Parathyroid adenoma (tissue), 2 donors: ENCODE results near the gene HIF3A.

Experiments used
- H2AFZ ChIP-seq: fragments of 300-600 bp; sonication (generic); one replicate; pipeline ENCODE4 v1.7.0; 2017; ENCODE audit warnings: antibody characterized with exemption, mild to moderate bottlenecking
- H3K27ac ChIP-seq: fragments of 300-600 bp; sonication (generic); one replicate; pipeline ENCODE4 v1.7.0; 2017
- H3K27me3 ChIP-seq: fragments of 300-600 bp; sonication (generic); one replicate; pipeline ENCODE4 v1.7.0; 2017; ENCODE audit warnings: low read length; ENCODE audit not compliant: control insufficient read depth, insufficient read depth
- H3K36me3 ChIP-seq: fragments of 300-600 bp; sonication (generic); one replicate; pipeline ENCODE4 v1.7.0; 2017; ENCODE audit warnings: low read length; ENCODE audit not compliant: control insufficient read depth, insufficient read depth
- H3K4me1 ChIP-seq: fragments of 300-600 bp; sonication (generic); one replicate; pipeline ENCODE4 v1.7.0; 2017; ENCODE audit warnings: control low read depth
- H3K4me2 ChIP-seq: fragments of 300-600 bp; sonication (generic); one replicate; pipeline ENCODE4 v1.7.0; 2017; ENCODE audit warnings: low read length
- H3K4me3 ChIP-seq: fragments of 300-600 bp; sonication (generic); one replicate; pipeline ENCODE4 v1.7.0; 2017; ENCODE audit warnings: low read depth, low read length
- H3K79me2 ChIP-seq: fragments of 300-600 bp; sonication (generic); one replicate; pipeline ENCODE4 v1.7.0; 2017; ENCODE audit warnings: control low read depth
- H3K9ac ChIP-seq: fragments of 300-600 bp; sonication (generic); one replicate; pipeline ENCODE4 v1.7.0; 2017; ENCODE audit warnings: mild to moderate bottlenecking
- H3K9me3 ChIP-seq: fragments of 300-600 bp; sonication (generic); one replicate; pipeline ENCODE4 v1.7.0; 2017; ENCODE audit warnings: low read length; ENCODE audit not compliant: control insufficient read depth
- TF ChIP-seq, protein P1 (sequence below): fragments of 300-600 bp; sonication (generic); IDR thresholded peaks from one replicate; pipeline ENCODE4 v1.7.0; 2017; ENCODE audit warnings: antibody characterized with exemption, mild to moderate bottlenecking
- donor health status: primary hyperparathyroidism.

The HIF3A gene

DNA sequence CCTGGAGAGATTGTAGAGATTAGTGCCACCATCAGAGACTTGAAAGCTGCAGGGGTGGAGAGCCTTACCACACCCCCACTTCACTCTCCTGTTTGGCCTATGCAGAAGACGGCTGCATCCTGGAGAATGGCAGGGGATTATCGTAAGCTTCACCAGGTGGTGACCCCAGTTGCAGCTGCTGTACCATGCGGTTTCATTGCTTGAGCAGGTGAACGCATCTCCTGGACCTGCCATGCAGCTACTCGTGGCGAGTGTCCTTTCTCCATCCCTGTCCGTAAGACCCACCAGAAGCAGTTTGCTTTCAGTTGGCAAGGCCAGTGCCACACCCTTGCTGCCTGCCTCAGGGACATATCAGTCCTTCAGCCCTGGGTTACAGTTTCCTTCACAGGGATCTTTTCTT lies 71.3 kb downstream of the HIF3A start:
- H3K9ac ChIP-seq = no peak overlapping the region
- no peaks in the 10 kb centered on the region for H3K4me1 ChIP-seq
- H3K4me3 ChIP-seq = no peak overlapping the region
- H2AFZ ChIP-seq = no peak overlapping the region
- no peaks in the 10 kb centered on the region for H3K27me3 ChIP-seq
- H3K4me2 ChIP-seq = no peak overlapping the region
- H3K36me3 ChIP-seq = no peaks in the 10 kb centered on the region
- TF ChIP-seq, protein P1, sequence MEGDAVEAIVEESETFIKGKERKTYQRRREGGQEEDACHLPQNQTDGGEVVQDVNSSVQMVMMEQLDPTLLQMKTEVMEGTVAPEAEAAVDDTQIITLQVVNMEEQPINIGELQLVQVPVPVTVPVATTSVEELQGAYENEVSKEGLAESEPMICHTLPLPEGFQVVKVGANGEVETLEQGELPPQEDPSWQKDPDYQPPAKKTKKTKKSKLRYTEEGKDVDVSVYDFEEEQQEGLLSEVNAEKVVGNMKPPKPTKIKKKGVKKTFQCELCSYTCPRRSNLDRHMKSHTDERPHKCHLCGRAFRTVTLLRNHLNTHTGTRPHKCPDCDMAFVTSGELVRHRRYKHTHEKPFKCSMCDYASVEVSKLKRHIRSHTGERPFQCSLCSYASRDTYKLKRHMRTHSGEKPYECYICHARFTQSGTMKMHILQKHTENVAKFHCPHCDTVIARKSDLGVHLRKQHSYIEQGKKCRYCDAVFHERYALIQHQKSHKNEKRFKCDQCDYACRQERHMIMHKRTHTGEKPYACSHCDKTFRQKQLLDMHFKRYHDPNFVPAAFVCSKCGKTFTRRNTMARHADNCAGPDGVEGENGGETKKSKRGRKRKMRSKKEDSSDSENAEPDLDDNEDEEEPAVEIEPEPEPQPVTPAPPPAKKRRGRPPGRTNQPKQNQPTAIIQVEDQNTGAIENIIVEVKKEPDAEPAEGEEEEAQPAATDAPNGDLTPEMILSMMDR = no peak
- peaks cover 7% of the 10 kb centered on the region for H3K79me2 ChIP-seq
- no peak overlapping the region for H3K27ac ChIP-seq
- H3K9me3 ChIP-seq = no peaks in the 10 kb centered on the region

DNA sequence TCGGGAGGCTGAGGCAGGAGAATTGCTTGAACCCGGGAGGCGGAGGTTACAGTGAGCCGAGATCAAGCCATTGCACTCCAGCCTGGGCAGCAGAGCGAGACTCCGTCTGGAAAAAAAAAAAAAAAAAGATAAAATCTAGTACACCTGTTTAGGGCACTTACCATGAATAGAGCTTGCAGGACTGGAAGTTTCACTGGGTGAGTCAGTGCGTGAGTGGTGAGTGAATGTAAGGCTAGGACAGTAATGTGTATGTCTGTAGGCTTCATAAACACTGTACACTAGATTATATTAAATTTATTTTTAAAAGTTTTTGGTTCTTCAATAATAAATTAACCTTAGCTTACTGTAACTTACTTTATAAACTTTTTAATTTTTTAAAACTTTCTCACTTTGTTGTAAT lies 73.0 kb downstream of the HIF3A start:
- Histone ChIP-seq H2AFZ (no peak overlapping the region), H3K27me3 (no peaks in the 10 kb centered on the region), H3K4me1 (peaks cover 11% of the 10 kb centered on the region), H3K79me2 (peaks cover 2% of the 10 kb centered on the region), H3K9me3 (no peaks in the 10 kb centered on the region), H3K9ac (no peak overlapping the region), H3K27ac (no peak overlapping the region), H3K4me3 (no peak overlapping the region), H3K4me2 (no peak overlapping the region), H3K36me3 (no peaks in the 10 kb centered on the region)
- TF ChIP-seq, protein P1 = no peak

DNA sequence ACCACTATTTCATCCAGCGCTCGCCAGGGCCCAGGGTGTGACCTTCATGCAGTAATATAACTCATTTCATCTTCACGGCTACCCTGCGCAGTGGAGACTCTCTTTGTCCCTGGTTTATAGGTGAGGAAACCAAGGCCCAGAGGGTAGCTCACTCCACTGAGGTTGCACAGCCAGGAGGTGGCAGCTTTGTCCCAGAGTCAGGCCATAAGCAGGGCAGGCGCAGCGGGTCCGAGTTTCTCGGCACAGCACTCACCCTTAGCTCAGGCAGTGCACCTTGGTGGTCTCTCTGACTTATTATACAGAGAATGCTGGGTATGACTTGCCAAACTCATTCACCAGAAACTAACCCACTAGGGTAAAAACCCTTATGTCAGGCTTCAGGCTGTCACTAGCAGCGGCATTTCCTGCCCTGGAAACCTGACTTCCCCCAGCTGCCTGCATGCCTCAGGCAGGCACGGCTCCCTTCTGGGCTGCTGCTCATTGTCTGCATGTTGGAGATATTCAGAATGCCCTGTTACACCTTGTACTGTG lies 74.6 kb downstream of the HIF3A start:
- H3K9me3 ChIP-seq = no peaks in the 10 kb centered on the region
- peaks cover 11% of the 10 kb centered on the region for H3K4me1 ChIP-seq
- H3K4me2 ChIP-seq = no peak overlapping the region
- H3K79me2 ChIP-seq = peaks cover 8% of the 10 kb centered on the region
- H3K27ac ChIP-seq = no peak overlapping the region
- no peaks in the 10 kb centered on the region for H3K27me3 ChIP-seq
- no peak overlapping the region for H3K4me3 ChIP-seq
- TF ChIP-seq, protein P1 = no peak
- no peaks in the 10 kb centered on the region for H3K36me3 ChIP-seq
- H2AFZ ChIP-seq = no peak overlapping the region
- no peak overlapping the region for H3K9ac ChIP-seq

DNA sequence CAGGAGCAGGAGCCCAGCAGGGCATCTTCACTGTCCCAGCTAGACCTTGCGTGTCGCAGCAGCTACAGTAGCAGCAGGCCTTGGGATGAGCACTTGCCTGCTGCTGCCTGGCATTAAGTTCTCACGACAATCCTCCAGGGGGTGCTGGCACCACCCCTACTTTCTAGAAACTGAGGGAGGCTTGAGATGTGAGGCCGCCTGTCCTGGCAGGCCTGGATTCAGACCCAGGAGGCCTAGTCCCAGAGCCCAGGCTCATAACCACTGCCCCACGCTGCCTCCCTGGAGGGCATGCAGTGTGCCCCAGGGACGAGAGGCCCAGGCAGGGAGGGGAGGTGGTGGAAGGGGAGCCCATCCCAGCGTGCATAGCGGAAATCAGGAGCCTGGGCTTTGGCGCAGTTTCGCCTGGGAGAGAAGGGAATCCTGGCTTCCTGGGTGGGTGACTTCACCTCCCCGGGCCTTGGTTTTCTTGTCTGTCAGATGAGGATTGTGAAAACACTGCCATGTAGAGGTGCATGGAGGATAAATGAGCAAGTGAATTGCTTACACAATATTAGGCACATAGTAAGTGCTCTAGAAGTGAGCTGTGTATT lies 76.2 kb downstream of the HIF3A start:
- no peak overlapping the region for H3K4me2 ChIP-seq
- peaks cover 11% of the 10 kb centered on the region for H3K4me1 ChIP-seq
- TF ChIP-seq, protein P1 = no peak
- H3K4me3 ChIP-seq = no peak overlapping the region
- H3K9me3 ChIP-seq = no peaks in the 10 kb centered on the region
- no peaks in the 10 kb centered on the region for H3K27me3 ChIP-seq
- peaks cover 8% of the 10 kb centered on the region for H3K79me2 ChIP-seq
- no peaks in the 10 kb centered on the region for H3K36me3 ChIP-seq
- no peak overlapping the region for H2AFZ ChIP-seq
- no peak overlapping the region for H3K27ac ChIP-seq
- H3K9ac ChIP-seq = no peak overlapping the region
